Measurements from ENCODE around the gene KDM5C. TPM values are rescaled to one million over a fixed set of nuclear protein-coding genes. Genes with fewer than 3 reads are reported as not detected.

Gene KDM5C
- total RNA-seq, 1 experiment from 2014 or later: 178 TPM

- no peaks in the 10 kb centered on the region for H3K4me1 ChIP-seq (ENCODE audit: insufficient read depth, low read length, poor library complexity, severe bottlenecking)
- TF ChIP-seq EZH2 (IDR thresholded peaks at IDR 0.05; ENCODE audit: borderline replicate concordance, low read depth, low read length, poor library complexity, severe bottlenecking) (no peak), CTCF (conservative IDR thresholded peaks at IDR 0.05; ENCODE audit: low read depth, low read length) (no peak)
- POLR2A ChIA-PET (ENCODE audit: low non-redundant PET): no interaction called here
- BruUV-seq (replicated peaks): no TSS peak
- DNase-seq (ENCODE audit: low spot score): no peak
- no peak overlapping the region for H3K27ac ChIP-seq (ENCODE audit: low read depth, low read length, poor library complexity, severe bottlenecking)
- H3K4me3 ChIP-seq (ENCODE audit: low read depth, low read length, poor library complexity, severe bottlenecking): no peak overlapping the region
- intact Hi-C loops (cut with micrococcal nuclease; ENCODE audit: unreplicated experiment): no loop called here
- H3K36me3 ChIP-seq (ENCODE audit: insufficient read depth, low read length, poor library complexity, severe bottlenecking): peaks cover 4% of the 10 kb centered on the region
- no peaks in the 10 kb centered on the region for H3K27me3 ChIP-seq (replicated peaks; ENCODE audit: insufficient read depth, low read depth, low read length, poor library complexity)
- CTCF ChIA-PET: no interaction called here
- H3K9me3 ChIP-seq (ENCODE audit: low read depth, low read length, poor library complexity, severe bottlenecking): no peaks in the 10 kb centered on the region
Measured at GRCh38 chrX:53186351-53186750, 38.7 kb downstream of the KDM5C start.

GRCh38 chrX:53184836-53185235 is 40.2 kb downstream of the KDM5C start:
- H3K4me3 ChIP-seq (ENCODE audit: low read depth, low read length, poor library complexity, severe bottlenecking): no peak overlapping the region
- no peaks in the 10 kb centered on the region for H3K4me1 ChIP-seq (ENCODE audit: insufficient read depth, low read length, poor library complexity, severe bottlenecking)
- no TSS peak for BruUV-seq (replicated peaks)
- ChIA-PET CTCF (interaction anchor here (0.5 kb wide), 1 partner anchor 66 kb away, joined by 4 read pairs; no protein-coding TSS in a partner anchor), POLR2A (ENCODE audit: low non-redundant PET) (no interaction called here)
- DNase-seq (ENCODE audit: low spot score): no peak
- H3K27ac ChIP-seq (ENCODE audit: low read depth, low read length, poor library complexity, severe bottlenecking): no peak overlapping the region
- intact Hi-C loops (cut with micrococcal nuclease; ENCODE audit: unreplicated experiment): no loop called here
- no peaks in the 10 kb centered on the region for H3K27me3 ChIP-seq (replicated peaks; ENCODE audit: insufficient read depth, low read depth, low read length, poor library complexity)
- H3K9me3 ChIP-seq (ENCODE audit: low read depth, low read length, poor library complexity, severe bottlenecking): no peaks in the 10 kb centered on the region
- TF ChIP-seq CTCF (conservative IDR thresholded peaks at IDR 0.05; ENCODE audit: low read depth, low read length): no peak
- TF ChIP-seq EZH2 (IDR thresholded peaks at IDR 0.05; ENCODE audit: borderline replicate concordance, low read depth, low read length, poor library complexity, severe bottlenecking): no peak
- no peaks in the 10 kb centered on the region for H3K36me3 ChIP-seq (ENCODE audit: insufficient read depth, low read length, poor library complexity, severe bottlenecking)

- CTCF ChIA-PET: no interaction called here
- H3K9me3 ChIP-seq (ENCODE audit: low read depth, low read length, poor library complexity, severe bottlenecking): peaks cover 3% of the 10 kb centered on the region
- H3K4me1 ChIP-seq (ENCODE audit: insufficient read depth, low read length, poor library complexity, severe bottlenecking): no peaks in the 10 kb centered on the region
- H3K4me3 ChIP-seq (ENCODE audit: low read depth, low read length, poor library complexity, severe bottlenecking): no peak overlapping the region
- no TSS peak for BruUV-seq (replicated peaks)
- POLR2A ChIA-PET (ENCODE audit: low non-redundant PET): no interaction called here
- H3K27me3 ChIP-seq (replicated peaks; ENCODE audit: insufficient read depth, low read depth, low read length, poor library complexity): no peaks in the 10 kb centered on the region
- no peak overlapping the region for H3K27ac ChIP-seq (ENCODE audit: low read depth, low read length, poor library complexity, severe bottlenecking)
- intact Hi-C loops (cut with micrococcal nuclease; ENCODE audit: unreplicated experiment): no loop called here
- TF ChIP-seq EZH2 (IDR thresholded peaks at IDR 0.05; ENCODE audit: borderline replicate concordance, low read depth, low read length, poor library complexity, severe bottlenecking): no peak
- 0 out of 2 replicates have a peak, but pooled peaks have one; percentile 14 for TF ChIP-seq CTCF (conservative IDR thresholded peaks at IDR 0.05; ENCODE audit: low read depth, low read length)
- no peak for DNase-seq (ENCODE audit: low spot score)
- H3K36me3 ChIP-seq (ENCODE audit: insufficient read depth, low read length, poor library complexity, severe bottlenecking): no peaks in the 10 kb centered on the region
Measured at GRCh38 chrX:53171356-53171755, 53.7 kb downstream of the KDM5C start.
